Esophagus muscularis mucosa (tissue), 3 donors: ENCODE measurements around the gene RBM34.

ENCODE experiments used
- POLR2A ChIP-seq: fragments of 450-650 bp; IDR thresholded peaks from one replicate; pipeline ENCODE4 v1.6.1; 2017; ENCODE audit warnings: antibody characterized with exemption, moderate library complexity, mild to moderate bottlenecking, low read depth
- TF ChIP-seq, protein P1 (sequence below), 3 experiments: fragments of 200-600 bp in 2 of 3; fragments of 450-650 bp in 1 of 3; sonication (generic) in 2 of 3; IDR thresholded peaks; one replicate each; pipeline ENCODE4 v1.5.1; 2017 to 2019; ENCODE audit warnings: antibody characterized with exemption in 3 of 3, mild to moderate bottlenecking in 2 of 3, moderate library complexity in 1 of 3

DNA sequence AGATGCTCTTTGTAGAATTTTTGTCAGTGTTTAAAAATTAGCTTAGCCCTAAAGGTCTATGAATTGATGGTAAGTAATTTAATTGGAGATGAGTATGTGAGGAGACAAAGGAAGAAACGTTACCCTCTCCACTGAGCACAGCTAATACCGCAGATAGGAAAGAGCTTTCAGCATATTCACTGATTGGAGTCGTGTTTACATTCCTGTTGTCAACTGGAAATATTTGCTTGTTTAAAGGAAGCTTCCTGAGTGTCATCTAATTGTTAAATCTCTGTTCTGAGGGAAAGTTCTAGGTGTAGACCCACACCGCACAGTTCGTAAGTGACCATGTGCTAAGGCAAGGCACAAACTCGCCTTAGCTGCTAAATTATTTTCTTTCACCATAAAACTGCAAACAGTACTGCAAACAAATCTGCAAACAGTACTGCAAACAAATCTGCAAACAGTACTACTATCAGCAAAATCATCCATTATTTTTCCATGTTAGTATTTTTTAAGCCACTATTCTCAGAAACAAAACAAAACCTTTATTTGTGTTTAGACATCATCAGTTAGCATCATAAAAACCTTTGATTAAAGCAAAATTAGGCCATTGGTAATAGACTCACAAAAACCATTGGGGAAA, 65.0 kb downstream of the RBM34 start:
- TF ChIP-seq, protein P1, sequence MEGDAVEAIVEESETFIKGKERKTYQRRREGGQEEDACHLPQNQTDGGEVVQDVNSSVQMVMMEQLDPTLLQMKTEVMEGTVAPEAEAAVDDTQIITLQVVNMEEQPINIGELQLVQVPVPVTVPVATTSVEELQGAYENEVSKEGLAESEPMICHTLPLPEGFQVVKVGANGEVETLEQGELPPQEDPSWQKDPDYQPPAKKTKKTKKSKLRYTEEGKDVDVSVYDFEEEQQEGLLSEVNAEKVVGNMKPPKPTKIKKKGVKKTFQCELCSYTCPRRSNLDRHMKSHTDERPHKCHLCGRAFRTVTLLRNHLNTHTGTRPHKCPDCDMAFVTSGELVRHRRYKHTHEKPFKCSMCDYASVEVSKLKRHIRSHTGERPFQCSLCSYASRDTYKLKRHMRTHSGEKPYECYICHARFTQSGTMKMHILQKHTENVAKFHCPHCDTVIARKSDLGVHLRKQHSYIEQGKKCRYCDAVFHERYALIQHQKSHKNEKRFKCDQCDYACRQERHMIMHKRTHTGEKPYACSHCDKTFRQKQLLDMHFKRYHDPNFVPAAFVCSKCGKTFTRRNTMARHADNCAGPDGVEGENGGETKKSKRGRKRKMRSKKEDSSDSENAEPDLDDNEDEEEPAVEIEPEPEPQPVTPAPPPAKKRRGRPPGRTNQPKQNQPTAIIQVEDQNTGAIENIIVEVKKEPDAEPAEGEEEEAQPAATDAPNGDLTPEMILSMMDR (IDR thresholded peaks at IDR 0.05), result no peak
- TF ChIP-seq POLR2A, result no peak
